ENCODE data around the gene ARL15. TPM values are rescaled to one million over a fixed set of nuclear protein-coding genes. Genes with fewer than 3 reads are reported as not detected.

The ARL15 gene
- total RNA-seq, 4 donors from 2014 or later = 36.2 to 338 (median 69.0) TPM

DNA sequence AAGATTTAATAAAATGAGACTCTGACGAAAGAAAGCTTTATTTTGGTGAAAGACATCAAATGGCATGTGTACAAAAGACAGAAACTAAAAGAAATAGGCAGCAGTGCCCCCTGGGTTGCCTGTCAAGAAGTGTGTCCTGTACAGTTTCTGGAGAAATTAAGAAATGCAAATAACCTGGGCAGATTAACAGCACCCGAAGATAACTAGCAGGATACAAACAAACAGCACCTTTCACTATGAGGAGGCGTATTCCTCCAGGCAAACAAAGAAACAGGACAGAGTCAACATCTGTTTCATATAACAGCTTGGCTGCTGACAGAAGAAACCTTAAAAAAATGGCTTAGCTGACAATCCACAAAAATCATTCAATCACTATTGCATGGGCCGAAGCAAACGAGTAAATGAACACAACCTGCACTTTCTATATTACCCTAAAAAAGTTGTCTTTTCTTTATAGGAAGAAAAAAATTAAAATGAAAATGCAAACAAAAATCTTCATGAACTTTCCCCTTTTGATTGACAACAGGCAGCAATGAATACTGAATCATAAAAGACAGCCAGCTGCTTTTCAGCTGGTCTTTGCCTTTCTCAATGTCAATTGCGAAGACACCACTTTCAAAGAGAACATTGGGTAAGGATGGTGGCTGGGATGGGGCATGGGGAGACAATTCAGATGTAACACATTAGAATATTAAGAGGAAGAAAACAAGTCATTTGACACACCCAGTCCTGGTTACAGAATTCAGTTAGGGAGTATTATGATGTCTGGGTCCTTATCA lies 162.1 kb downstream of the ARL15 start:
- intact Hi-C loops (cut with DNase I; ENCODE audit: low total_unique reads) = no loop called here
- Histone ChIP-seq H3K9me3 (no peaks in the 10 kb centered on the region), H3K4me3 (no peak overlapping the region), H3K27me3 (no peaks in the 10 kb centered on the region), H3K27ac (no peak overlapping the region), H3K4me1 (no peaks in the 10 kb centered on the region), H3K36me3 (no peaks in the 10 kb centered on the region)
- no peak for DNase-seq
- TF ChIP-seq POLR2A (IDR thresholded peaks at IDR 0.05) = no peak
- TF ChIP-seq CTCF (IDR thresholded peaks at IDR 0.05) = no peak

- no peak for DNase-seq
- no peaks in the 10 kb centered on the region for H3K36me3 ChIP-seq
- H3K27ac ChIP-seq = peak overlapping the region in 1 of 2 donors; percentile 40
- intact Hi-C loops (cut with DNase I; ENCODE audit: low total_unique reads) = no loop called here
- no peaks in the 10 kb centered on the region for H3K9me3 ChIP-seq
- H3K4me1 ChIP-seq = no peaks in the 10 kb centered on the region
- no peak for TF ChIP-seq POLR2A (IDR thresholded peaks at IDR 0.05)
- TF ChIP-seq CTCF (IDR thresholded peaks at IDR 0.05) = no peak
- H3K4me3 ChIP-seq = no peak overlapping the region
- H3K27me3 ChIP-seq = no peaks in the 10 kb centered on the region
These were observed 163.5 kb downstream of the ARL15 start for GRCh38 chr5:54146916-54147315.

GRCh38 chr5:54146390-54146789 lies 164.0 kb downstream of the ARL15 start:
- H3K9me3 ChIP-seq = no peaks in the 10 kb centered on the region
- no peak for DNase-seq
- intact Hi-C loops (cut with DNase I; ENCODE audit: low total_unique reads) = no loop called here
- TF ChIP-seq POLR2A (IDR thresholded peaks at IDR 0.05) (no peak), CTCF (IDR thresholded peaks at IDR 0.05) (no peak)
- H3K27me3 ChIP-seq = no peaks in the 10 kb centered on the region
- no peak overlapping the region for H3K4me3 ChIP-seq
- H3K4me1 ChIP-seq = no peaks in the 10 kb centered on the region
- no peaks in the 10 kb centered on the region for H3K36me3 ChIP-seq
- H3K27ac ChIP-seq = peak overlapping the region in 1 of 2 donors; percentile 40

- no peaks in the 10 kb centered on the region for H3K27me3 ChIP-seq
- H3K4me1 ChIP-seq = peaks cover 4 to 6% of the 10 kb centered on the region in 2 donors
- H3K4me3 ChIP-seq = no peak overlapping the region
- no peak for DNase-seq
- H3K36me3 ChIP-seq = no peaks in the 10 kb centered on the region
- no peak for TF ChIP-seq CTCF (IDR thresholded peaks at IDR 0.05)
- TF ChIP-seq POLR2A (IDR thresholded peaks at IDR 0.05) = no peak
- H3K9me3 ChIP-seq = no peaks in the 10 kb centered on the region
- intact Hi-C loops (cut with DNase I; ENCODE audit: low total_unique reads) = no loop called here
- H3K27ac ChIP-seq = no peak overlapping the region
These were observed 170.0 kb downstream of the ARL15 start for GRCh38 chr5:54140247-54140840.
